Measurements from ENCODE around the gene CD99. TPM values are rescaled to one million over a fixed set of nuclear protein-coding genes. Genes with fewer than 3 reads are reported as not detected.

The CD99 gene
- total RNA-seq, 4 donors from 2014 or later = 248 to 635 (median 378) TPM

GRCh38 chrX:2650865-2651264, 40.2 kb upstream of the CD99 start:
- TF ChIP-seq, protein P1, sequence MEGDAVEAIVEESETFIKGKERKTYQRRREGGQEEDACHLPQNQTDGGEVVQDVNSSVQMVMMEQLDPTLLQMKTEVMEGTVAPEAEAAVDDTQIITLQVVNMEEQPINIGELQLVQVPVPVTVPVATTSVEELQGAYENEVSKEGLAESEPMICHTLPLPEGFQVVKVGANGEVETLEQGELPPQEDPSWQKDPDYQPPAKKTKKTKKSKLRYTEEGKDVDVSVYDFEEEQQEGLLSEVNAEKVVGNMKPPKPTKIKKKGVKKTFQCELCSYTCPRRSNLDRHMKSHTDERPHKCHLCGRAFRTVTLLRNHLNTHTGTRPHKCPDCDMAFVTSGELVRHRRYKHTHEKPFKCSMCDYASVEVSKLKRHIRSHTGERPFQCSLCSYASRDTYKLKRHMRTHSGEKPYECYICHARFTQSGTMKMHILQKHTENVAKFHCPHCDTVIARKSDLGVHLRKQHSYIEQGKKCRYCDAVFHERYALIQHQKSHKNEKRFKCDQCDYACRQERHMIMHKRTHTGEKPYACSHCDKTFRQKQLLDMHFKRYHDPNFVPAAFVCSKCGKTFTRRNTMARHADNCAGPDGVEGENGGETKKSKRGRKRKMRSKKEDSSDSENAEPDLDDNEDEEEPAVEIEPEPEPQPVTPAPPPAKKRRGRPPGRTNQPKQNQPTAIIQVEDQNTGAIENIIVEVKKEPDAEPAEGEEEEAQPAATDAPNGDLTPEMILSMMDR (IDR thresholded peaks at IDR 0.05; ENCODE audit: low read depth) = no peak

DNA sequence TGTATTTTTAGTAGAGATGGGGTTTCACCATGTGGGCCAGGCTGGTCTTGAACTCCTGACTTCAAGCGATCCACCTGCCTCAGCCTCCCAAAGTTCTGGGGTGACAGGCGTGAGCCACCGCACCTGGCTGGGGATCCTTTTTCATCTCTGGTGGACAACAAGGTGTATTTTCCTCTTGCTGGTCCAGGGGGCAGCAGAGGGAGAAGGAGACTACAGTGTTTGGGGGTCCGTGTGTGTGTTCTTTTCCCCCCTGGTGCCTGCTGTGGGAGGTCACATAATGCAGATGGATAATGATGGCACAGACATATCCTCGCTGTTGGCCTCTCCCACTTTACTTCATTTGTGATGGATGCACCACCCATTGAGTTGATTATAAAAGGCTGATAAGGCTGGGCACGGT, 39.0 kb upstream of the CD99 start:
- TF ChIP-seq, protein P1 (IDR thresholded peaks at IDR 0.05; ENCODE audit: low read depth) = no peak

- TF ChIP-seq, protein P1 (IDR thresholded peaks at IDR 0.05; ENCODE audit: low read depth) = no peak
Observed at GRCh38 chrX:2654436-2655340, 36.4 kb upstream of the CD99 start.

DNA sequence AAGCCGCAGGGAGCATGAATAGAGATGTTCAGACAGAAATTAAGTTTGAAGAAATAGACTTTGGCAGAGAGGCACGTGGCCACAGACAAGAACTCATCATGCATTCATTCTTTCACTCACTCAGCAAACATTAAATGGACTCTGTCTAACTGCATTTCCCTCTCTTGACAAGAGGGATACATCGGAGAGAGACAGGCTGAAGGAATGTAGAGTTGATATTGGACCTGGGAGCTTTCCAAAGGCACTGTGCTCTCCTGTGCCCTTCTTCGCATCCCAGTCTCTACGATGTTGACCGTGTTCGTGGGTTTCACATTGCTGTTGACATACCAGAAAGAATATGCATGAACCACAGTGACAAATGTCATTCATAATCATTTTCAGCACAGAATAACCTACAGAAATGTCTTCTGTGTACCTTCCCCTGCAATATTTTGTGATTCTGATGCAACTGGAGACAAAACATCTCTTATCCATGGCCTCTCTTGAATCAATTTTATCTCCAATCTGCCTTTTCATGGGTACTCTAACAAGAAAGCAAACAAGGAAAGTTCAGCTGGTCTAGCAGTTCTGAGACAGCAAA, 34.7 kb upstream of the CD99 start:
- TF ChIP-seq, protein P1 (IDR thresholded peaks at IDR 0.05; ENCODE audit: low read depth) = no peak

GRCh38 chrX:2657532-2658113, 33.5 kb upstream of the CD99 start:
- TF ChIP-seq, protein P1 (IDR thresholded peaks at IDR 0.05; ENCODE audit: low read depth) = no peak

DNA sequence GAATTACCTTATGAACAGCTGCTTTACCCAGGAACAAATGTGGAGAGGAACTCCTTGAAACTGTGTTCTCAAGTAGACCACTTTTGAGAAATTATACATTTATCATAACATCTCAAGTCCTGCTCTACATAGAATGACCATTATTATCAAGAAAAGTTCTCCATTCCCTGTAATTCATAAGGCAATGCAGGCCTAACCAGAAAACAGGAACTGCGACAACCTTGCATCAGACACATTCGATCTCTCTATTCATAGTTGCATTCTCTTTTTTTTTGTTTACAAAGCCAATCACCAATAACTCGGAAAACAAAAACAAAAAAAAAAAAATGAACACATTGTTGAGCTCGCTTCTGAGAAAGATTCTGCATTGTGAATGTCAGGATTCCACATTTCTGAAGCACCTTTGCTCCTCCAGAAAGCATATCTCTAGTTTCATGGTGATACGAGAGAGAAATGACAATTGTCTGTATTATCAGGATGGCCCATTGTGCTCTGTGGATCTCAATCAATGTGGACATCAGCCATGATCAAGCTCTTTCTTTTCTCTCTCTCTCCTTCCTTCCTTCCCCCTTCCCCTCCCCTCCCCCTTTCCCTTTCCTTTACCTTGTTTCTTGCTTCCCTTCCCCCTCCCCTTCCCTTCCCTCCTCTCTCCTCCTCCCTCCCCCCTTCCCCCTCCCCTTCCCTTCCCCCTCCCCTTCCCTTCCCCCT, 32.4 kb upstream of the CD99 start:
- TF ChIP-seq, protein P1 (IDR thresholded peaks at IDR 0.05; ENCODE audit: low read depth) = no peak
